ENCODE results near the gene DTX3L.

The DTX3L gene

GRCh38 chr3:122609798-122610559, 45.8 kb downstream of the DTX3L start:
- H3K27me3 Mint-ChIP-seq (ENCODE audit: low read depth, poor library complexity), result peaks cover 11% of the 10 kb centered on the region
- no peaks in the 10 kb centered on the region for H3K9me3 Mint-ChIP-seq
- no peak for DNase-seq
- H3K36me3 Mint-ChIP-seq (ENCODE audit: low read depth), result no peaks in the 10 kb centered on the region
- TF ChIP-seq CTCF (IDR thresholded peaks at IDR 0.05), result no peak
- no peak overlapping the region for H3K27ac Mint-ChIP-seq
- H3K4me1 Mint-ChIP-seq, result peaks cover 10% of the 10 kb centered on the region
- H3K4me3 Mint-ChIP-seq, result no peak overlapping the region

GRCh38 chr3:122612696-122613095, 48.6 kb downstream of the DTX3L start:
- Mint-ChIP-seq H3K4me1 (peaks cover 6% of the 10 kb centered on the region), H3K27me3 (ENCODE audit: low read depth, poor library complexity) (peaks cover 7% of the 10 kb centered on the region), H3K36me3 (ENCODE audit: low read depth) (no peaks in the 10 kb centered on the region), H3K27ac (peak overlapping the region; percentile 49), H3K9me3 (no peaks in the 10 kb centered on the region), H3K4me3 (no peak overlapping the region)
- TF ChIP-seq CTCF (IDR thresholded peaks at IDR 0.05), result no peak
- DNase-seq, result no peak

GRCh38 chr3:122615303-122615702, 51.2 kb downstream of the DTX3L start:
- peaks cover 9% of the 10 kb centered on the region for H3K27me3 Mint-ChIP-seq (ENCODE audit: low read depth, poor library complexity)
- no peak for DNase-seq
- no peak for TF ChIP-seq CTCF (IDR thresholded peaks at IDR 0.05)
- H3K27ac Mint-ChIP-seq, result no peak overlapping the region
- no peak overlapping the region for H3K4me3 Mint-ChIP-seq
- H3K4me1 Mint-ChIP-seq, result no peaks in the 10 kb centered on the region
- no peaks in the 10 kb centered on the region for H3K36me3 Mint-ChIP-seq (ENCODE audit: low read depth)
- H3K9me3 Mint-ChIP-seq, result no peaks in the 10 kb centered on the region

DNA sequence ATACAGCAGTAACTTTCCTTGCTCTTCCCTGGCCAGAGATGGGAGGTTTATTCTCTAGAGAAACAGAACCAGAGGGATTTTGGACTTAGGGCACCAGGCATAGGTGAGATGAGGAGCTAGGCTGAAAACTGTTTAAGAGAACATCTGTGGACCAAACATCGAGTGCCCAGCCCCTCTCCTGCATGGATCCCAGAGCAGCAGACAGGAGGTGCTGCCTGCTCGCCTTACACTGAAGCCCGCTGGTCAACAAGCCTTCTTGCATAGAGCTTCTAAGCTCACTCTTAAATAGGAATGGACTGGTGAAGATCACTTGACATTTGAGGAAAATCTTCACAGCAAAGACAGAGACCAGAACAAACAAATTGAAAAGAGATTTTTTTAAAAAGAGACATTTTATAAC, 54.5 kb downstream of the DTX3L start:
- no peak for DNase-seq
- TF ChIP-seq CTCF (IDR thresholded peaks at IDR 0.05), result no peak
- Mint-ChIP-seq H3K27me3 (ENCODE audit: low read depth, poor library complexity) (peaks cover 20% of the 10 kb centered on the region), H3K27ac (no peak overlapping the region), H3K36me3 (ENCODE audit: low read depth) (no peaks in the 10 kb centered on the region), H3K4me1 (no peaks in the 10 kb centered on the region), H3K4me3 (no peak overlapping the region), H3K9me3 (no peaks in the 10 kb centered on the region)

- DNase-seq, result no peak
- Mint-ChIP-seq H3K4me1 (no peaks in the 10 kb centered on the region), H3K27me3 (ENCODE audit: low read depth, poor library complexity) (peaks cover 20% of the 10 kb centered on the region)
Observed at GRCh38 chr3:122619040-122619439, 54.9 kb downstream of the DTX3L start.

More at GRCh38 chr3:122619040-122619439, 54.9 kb downstream of the DTX3L start:
- TF ChIP-seq CTCF (IDR thresholded peaks at IDR 0.05), result no peak
- Mint-ChIP-seq H3K4me3 (no peak overlapping the region), H3K9me3 (no peaks in the 10 kb centered on the region), H3K36me3 (ENCODE audit: low read depth) (no peaks in the 10 kb centered on the region), H3K27ac (no peak overlapping the region)

Data from nephron progenitor cell (in vitro differentiated cells).